GM21423 (cell line): Measurements from ENCODE around the gene USP20.
A peak's percentile ranks its signal among the peaks of the same experiment; 100 is the strongest.
"Not testable (repeated sequence)": the region's sequence is repeated elsewhere in the genome, so short reads cannot be mapped to it uniquely, and the experiment has no call there.

Experiments used
- ATAC-seq: cut with Tn5 transposase; IDR thresholded peaks from one replicate; pipeline ENCODE4 v1.9.1; 2021; ENCODE audit warnings: mild to moderate bottlenecking, moderate library complexity; ENCODE audit not compliant: unreplicated experiment

Gene USP20

DNA sequence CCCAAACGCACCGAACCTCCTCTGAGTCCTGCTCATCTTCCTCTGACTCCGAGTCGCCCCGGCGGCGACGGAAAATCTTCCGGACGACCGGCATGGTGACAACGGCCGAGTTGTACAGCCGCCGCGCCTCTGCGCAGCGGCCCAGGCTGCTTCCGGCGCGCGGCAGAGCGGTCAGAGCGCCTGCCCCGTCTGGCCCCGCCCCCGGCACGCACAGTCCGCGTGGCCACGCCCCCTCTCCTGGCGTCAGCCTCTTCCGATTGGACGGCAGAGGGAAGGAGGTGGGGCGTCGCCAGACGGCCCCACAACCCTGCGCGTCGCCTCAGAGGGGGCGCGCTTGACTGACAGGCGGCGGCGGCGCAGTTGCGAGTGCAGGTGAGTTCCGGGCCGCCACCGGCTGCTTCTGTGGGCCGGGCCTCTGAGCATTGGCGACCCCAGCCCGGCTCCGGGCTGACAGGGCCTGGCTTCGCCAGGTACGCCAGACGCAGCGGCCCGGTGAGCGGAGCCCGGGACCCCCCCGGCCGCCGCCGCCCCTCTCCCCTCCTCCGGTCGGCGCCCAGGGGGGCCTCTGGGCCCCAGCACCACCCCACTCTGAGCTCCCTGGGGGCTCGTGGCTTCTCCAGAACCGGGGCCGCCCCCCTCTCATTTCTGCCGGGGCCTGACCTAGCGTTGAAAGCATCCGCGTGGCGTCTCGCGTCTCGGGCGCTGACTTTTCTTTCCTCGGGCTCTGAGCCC lies at the start of gene USP20, which contains the start of gene C9orf78:
TSS of gene USP20 (plus strand) at position 331 of the 732 bp plus-strand sequence. CDS start 17,098 bp downstream, outside the sequence.
TSS of gene C9orf78 (minus strand) at position 148 of the 732 bp plus-strand sequence. CDS start at position 94, 54 bp downstream.
- peak; percentile 92 for ATAC-seq

DNA sequence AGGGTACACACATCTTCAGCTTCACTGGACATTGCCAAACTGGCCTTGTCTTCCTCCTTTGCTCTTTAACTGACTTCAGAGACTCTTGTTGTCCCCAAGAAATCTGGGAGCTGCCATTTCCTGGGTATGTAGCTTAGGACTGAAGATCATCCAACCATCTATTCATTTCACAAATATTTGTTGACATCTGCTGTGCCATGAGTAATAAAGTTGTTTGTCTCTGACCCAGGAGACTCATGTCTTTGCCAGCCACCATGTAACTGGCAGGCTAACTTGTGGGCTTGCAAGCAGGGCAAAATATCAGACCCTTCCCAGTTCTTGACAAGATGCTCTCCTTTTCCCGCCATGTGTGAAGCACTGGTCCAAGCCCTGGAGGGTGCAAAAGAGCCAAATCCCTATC lies 49.4 kb upstream of the USP20 start:
- no peak for ATAC-seq

DNA sequence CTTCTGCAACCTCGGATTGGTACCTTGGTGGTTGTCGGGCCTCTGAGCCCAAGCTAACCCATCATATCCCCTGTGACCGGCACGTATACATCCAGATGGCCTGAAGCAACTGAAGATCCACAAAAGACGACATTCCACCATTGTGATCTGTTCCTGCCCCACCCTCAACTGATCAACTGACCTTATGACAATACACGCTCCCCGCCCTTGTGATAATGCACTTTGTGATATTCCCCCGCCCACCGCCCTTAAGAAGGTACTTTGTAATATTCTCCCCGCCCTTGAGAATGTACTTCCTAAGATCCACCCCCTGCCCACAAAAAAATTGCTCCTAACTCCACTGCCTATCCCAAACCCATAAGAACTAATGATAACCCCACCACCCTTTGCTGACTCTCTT lies 48.8 kb upstream of the USP20 start:
- ATAC-seq = no peak

DNA sequence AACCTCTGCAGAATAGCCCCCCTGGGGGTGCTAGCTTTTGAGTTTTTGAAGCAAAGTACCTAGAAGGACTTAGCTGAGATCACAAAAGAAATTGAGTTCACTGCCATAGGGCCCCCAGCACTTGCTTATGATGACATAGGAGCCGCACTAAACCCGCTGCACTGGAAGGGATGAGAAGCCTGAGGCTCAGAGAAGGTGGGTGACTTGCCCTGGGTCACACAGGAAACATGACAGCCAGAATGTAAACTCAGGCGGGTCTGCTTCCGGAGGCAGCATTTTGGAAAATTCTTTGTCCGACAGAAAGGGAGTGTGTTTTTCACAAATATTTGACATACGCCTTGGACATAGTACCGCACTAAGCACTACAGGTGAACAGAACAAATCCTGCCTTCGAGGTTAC lies 40.7 kb upstream of the USP20 start:
- ATAC-seq = no peak

DNA sequence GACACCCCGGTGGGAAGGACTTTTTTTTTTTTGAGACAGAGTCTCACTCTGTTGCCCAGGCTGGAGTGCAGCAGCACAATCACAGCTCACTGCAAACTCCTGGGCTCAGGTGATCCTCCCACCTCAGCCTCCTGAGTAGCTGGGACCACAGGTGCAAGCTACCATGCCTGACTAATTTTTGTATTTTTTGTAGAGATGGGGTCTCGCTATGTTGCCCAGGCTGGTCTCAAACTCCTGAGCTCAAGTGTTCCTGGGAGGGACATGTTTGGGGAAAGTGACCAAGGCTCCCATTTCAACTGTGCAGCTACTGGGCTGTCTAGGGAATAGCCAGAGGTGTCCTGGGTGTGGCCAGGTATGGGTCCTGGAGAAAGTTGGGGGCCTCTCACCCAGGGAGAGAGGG lies 39.2 kb upstream of the USP20 start:
- ATAC-seq = not testable (repeated sequence)

DNA sequence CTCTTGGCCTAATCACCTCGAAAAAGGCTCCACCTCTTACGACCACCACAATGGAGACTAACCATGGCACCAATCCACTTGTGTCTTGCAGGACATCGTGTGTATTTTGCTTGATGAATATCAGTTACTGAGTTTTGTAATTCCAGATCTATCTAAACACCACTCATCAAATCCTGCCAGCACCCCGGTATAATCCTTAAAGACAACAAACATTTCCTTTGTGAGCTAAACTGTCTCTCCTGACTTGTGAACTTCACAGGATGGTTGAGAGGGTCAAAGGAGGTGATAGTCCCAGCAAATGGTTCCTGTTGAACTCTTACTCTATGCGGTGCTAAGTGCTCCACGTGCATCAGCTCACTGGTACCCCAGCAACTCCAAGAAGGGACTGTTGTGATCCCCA lies 36.3 kb upstream of the USP20 start:
- no peak for ATAC-seq

DNA sequence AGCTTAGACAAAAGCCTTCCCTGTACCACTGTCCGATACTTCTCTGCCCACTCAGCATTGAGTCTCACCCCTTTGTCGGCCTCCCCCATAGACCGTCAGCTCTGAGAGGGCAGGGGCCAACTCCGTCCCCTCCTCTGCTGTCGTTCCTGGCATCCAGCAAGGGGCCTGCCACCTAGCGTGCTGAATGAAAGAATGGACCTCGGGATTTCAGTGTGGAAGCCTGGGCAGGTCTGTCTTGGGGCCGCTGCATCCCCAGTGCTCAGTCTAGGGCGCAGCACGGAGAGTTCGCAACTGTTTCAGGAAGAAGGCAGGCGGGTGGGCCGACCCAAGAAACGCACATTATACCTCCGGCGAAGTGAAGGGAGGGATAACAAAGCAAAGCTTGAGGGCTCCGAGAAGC lies 33.8 kb upstream of the USP20 start:
- no peak for ATAC-seq

DNA sequence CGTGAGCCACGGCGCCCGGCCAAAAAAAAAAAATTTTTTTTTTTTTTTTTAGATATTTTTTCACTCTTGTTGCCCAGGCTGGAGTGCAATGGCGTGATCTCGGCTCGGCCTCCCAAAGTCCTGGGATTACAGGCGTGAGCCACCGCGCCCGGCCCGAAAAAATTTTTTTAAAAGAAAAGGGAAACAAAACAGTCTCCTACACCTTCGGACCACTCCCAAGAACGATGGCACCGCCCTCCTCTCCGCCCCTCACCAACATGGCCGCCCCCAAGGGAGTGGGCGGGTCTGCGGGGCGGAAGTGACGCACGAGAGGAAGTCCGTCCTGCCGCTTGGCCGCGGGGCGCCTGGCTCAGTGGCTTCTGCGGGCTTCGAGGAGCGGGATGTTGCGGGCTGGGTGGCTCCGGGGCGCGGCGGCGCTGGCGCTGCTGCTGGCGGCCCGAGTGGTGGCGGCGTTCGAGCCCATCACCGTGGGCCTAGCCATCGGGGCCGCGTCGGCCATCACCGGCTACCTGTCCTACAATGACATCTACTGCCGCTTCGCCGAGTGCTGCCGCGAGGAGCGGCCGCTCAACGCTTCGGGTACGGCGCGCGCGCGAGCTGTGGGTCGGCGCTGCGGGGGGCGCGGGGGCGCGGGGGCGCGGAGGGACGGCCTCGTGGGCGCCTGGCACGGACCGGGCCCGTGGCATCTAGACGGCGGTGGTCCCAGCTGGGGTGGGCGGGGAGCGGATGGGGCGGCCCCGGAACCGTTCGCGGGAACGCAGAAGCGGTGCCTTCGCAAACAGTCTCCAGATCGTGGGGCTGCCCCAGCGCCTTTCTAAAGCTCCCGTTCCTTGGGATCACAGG lies 32.2 kb upstream of the USP20 start, which contains the start of gene TOR1B:
TSS of gene TOR1B (plus strand) at position 352 of the 843 bp plus-strand sequence. CDS start at position 381, 29 bp downstream.
- ATAC-seq = peak; percentile 92

DNA sequence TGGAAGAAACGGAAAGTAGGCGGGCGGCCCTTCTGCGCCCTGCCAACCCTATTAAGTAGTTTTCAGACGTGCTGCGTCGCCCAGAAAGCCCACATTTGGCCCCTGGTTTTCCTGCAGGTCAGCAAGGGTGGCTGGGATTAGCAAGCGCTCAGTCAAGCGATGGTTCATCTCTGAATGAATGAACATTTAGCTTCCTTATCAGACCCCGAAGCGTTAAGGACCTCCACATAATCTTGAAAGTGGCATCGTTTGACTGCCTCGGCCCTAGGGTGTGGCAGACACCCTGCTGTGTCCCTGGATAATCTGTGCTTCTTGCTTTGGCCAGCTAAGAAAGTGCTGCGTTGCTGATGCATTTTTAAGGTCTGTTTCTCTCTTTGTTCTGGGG lies 31.6 kb upstream of the USP20 start:
- no peak for ATAC-seq

DNA sequence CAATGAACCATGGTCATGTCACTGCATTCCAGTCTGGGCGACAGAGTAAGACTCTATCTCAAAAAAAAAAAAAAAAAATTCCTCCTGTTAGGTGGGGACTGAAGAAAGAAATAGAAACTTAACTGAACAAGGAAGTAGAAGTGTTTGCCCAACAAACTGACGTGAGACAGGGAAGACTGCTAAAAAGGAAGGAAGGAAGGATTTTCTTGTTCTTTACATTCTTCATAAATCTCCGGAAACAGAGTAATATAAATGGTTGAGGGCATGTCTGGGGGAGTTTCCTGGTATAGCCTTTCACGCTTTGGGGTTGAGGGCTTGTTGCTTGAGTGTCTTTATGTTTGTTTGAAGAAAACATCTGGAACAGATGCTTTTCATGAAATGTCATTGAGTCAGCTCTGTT lies 29.2 kb upstream of the USP20 start:
- no peak for ATAC-seq

DNA sequence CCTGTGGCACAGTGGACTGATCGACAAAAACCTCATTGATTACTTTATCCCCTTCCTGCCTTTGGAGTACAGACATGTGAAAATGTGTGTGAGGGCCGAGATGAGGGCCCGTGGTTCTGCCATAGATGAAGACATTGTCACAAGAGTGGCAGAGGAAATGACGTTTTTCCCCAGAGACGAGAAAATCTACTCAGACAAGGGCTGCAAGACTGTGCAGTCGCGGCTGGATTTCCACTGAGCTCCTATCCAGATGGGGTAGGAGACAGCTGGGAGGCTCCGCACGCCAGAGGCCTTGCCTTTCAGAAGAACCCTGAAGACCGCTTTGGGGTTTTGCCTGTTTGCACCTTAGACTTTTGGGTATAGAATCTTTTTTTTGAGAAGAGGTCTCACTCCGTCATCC lies 25.9 kb upstream of the USP20 start:
- no peak for ATAC-seq

DNA sequence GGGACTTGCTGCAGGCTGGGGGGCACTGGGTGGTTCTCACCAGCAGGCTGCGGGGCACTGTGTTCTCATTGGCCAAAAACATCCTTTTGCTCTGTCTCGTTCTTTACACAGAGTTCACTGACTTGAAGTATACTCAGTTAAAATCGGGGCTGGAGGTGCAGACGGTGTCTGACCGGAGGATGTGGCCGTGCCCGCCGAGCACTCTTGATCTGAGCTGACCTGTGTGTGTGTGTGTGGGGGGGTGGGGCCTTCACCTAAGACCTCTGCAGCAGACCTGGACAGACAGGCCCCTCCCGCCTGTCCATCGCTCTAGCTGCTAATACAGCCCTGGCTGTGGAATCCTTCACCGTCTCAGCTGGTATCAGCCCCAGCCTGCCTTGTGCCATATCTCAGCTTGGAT lies 25.1 kb upstream of the USP20 start:
- no peak for ATAC-seq

DNA sequence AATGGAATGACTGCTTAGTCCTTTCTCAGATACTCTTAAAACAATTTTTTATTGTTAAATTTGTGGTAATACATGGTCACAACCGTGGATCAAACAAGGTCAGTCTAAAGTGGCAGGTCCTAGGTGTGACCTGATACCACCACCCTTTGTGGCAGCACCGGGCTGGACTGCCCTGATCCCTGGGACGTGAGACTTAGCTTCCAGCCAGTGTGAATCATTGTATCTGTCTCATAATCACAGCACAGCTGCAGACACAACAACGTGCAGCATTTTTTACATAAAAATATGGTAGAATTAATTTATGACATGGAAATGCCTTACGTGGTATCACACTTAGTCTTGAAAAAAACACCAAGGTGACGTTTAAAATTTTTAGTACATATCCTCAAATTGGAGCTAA lies 24.5 kb upstream of the USP20 start:
- ATAC-seq = no peak

DNA sequence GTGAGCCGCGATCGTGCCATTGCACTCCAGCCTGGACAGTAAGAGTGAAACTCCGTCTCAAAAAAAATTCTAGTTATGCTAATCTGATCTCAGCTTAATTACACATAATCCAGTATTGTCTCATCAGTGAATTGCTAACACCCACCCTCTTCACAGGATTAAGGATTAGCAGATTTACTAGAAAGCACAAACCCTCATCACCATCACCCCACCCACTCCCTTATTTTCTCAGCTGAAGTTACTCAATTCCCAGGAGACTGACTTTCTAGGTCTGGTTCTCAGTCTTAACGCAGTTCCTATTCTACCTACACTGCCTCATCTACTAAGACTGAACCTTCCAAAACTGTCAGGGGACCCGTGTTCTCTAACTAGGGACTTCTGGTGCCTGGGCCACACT lies 23.3 kb upstream of the USP20 start:
- no peak for ATAC-seq

DNA sequence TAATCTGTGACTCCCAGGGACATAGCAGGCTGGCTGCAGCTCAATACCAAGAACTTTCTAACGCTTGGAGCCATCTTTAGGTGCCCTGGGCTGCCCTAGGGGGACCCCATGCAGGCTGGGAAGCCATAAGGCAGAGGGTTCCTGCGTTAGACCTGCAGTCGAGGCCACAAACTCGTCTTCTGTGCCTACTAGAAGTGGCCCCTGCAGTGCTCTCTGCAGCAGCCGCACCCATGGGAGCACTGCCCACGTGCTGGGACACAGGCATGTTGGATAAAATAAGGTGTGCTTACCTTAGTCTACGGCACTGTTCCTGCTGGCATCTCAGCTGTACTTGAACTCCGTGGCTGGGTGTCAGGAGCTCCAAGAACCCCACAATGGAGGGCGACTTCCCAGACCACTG lies 22.9 kb upstream of the USP20 start:
- ATAC-seq = no peak

DNA sequence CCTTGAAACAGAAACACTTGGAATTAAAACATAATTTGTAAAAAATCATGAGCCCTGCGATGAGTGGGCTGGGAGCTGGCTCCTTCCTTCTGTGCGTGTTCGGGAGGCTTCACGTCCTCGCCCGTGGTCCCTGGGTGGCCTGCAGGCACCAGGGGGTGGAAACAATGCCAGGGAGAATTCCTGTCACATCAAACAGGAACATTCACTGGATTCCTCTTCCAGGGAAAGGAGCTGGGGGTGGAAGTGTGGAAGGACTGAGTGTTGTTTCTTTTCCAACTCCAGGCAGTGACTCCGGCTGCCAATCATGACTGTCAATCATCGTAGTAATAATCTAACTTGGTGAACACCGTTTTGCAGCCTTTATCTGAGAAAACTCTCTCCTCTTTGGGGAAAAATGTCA lies 21.6 kb upstream of the USP20 start:
- ATAC-seq = no peak

DNA sequence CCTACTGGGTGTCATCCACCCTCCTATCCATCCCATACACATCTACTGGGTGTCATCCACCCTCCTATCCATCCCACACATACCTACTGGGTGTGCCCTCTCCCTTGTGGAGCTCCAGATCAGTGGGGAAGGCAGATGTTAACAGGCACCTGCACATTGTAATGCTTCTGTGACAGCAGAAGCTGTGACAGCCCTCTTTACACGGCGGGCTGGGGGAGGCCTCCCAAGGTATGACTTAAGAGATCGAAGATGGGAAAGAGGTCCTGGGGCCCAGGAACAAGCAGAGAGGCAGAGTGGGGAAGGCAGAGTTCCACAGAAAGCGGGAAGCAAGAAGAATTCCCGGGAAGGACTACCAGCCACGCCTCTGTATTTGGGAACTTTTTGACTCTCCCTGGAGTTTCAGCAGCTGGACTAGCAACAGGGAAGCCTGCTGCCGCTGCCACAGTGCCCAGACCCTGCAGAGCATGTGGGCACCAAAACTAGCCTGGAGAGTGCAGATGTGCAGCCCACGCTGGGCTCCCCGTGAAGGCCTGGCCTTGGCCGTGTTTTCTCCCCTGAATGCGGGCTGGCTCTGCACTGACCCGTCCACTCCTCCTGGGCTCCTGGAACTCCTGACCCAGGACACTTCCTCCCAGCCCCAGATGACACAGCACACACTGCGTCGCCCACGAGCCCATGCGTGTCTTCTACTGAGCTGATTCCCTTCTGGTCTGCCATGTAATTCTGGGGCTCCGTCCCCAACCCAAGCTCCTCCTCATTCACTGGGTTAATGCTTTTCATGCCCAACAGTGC lies 20.6 kb upstream of the USP20 start:
- ATAC-seq = no peak

DNA sequence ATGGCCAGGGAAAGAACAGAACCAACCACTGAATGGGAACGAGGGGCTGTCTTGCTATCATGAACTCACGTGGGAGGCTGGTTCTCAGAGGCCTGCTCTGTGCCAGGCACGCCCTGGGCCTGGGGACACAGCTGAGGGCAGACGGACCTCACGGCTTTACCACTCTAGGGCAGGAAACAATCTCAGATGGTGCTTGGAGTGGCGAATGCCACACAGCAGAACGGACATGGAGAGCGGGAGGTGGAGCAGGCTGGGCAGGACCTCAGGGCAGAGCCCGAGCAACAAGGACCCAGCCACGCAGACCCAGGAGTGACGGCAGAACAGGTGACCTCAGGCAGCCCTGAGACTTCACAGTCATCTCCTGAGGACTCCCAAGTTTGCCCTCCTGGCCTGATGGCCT lies 20.0 kb upstream of the USP20 start:
- no peak for ATAC-seq

DNA sequence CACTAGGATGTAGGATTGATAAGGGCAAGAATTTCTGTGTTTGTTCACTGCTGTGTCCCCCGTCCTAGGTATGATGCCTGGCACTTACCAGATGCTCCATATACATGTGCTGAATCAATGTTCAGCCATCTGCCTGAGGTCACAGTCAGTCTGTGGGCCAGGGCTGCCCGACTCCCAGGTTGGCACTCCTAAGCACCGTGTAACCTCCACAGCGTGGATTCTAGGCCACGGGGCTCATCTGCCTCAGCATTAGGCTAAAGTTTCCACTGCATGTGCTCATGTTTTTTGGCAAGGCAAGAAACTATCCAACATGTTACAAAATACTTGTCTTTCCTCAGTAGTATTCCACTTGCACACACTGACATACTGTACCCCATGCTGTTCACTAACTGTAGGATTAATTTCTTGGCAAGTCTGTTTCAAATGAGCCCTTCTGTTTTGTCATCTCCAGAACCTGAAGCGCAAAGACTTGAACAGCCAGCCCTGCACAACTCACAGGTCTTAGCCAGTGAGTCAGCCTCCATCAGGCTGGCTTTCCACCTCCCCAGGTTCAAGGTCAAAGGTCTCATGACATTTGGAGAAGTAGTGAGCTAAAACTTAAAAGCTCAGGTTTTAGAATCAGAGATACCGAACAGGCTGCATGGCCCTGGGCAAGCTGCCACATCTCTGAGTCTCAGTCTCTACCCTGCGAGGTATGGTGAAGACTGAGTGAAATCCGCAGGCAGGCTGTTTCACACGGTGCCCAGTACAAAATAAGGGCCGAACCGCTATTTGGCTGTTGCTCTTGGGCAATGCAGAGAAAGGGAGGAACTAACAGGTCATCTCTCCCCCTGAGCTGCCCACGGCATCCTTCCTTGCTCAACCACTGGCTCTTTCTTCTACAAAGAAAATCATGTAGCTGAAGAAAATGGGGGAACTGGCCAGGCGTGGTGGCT lies 18.5 kb upstream of the USP20 start:
- no peak for ATAC-seq

DNA sequence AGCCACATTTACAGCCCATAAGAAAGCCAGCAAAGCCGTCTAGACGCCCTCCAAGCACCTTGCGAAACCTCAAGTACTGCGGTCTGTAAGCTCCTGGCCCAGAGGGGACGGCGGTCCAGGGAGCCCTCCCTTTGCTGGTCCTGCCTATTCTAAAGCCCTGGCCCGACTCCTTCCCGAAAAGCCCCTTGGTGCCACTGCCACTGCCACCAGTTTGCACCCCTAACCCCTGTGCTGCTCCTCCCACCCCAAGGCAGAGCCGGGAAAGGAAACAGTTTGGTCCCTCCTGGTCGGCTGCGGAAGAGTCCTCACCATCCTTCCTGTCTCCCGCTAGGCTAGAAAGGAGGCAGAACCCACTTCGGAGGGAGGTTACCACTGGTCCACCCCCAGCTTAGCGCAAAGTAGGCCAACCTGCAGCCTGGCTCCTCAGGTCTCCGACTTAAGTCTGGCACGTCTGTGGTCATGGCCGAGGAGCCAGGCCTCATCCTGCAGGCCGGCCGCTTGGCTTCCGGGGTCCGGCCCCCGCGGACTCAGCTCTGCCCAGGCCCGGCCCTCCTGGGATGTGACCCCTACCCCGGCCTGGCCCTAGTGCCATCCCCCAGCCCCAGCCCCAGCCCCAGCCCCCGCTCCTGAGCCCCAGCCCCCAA lies 12.2 kb upstream of the USP20 start:
- ATAC-seq = no peak
